Psoas muscle (tissue), 8 donors: Measurements from ENCODE around the gene GSTK1. TPM values are rescaled to one million over a fixed set of nuclear protein-coding genes. Genes with fewer than 3 reads are reported as not detected.

Experiments
- ATAC-seq, 4 donors: fragments of 200-7000 bp; cut with Tn5 transposase; one replicate each; pipeline ENCODE4 v1.9.1; 2020; ENCODE audit warnings: moderate library complexity in 3 of 4, mild to moderate bottlenecking in 2 of 4
- DNase-seq, 2 donors: peaks; one replicate each; pipeline ENCODE4 v3.0.0-alpha.2; 2020
- H3K27ac ChIP-seq: fragments of 200-600 bp; one replicate; pipeline ENCODE4 v1.8.0; 2022
- H3K27me3 ChIP-seq, 3 donors: fragments of 200-600 bp in 1 of 3; one replicate each; pipeline versions ENCODE4 v1.6.1 to v1.8.0; 2013 to 2022; ENCODE audit warnings: low read length in 2 of 3, mild to moderate bottlenecking in 2 of 3, moderate library complexity in 1 of 3; ENCODE audit not compliant: insufficient read depth in 3 of 3
- H3K36me3 ChIP-seq, 2 donors: fragments of 200-600 bp in 1 of 2; one replicate each; pipeline versions ENCODE4 v1.6.1 to v1.8.0; 2013 to 2022; ENCODE audit warnings: low read depth in 1 of 2, mild to moderate bottlenecking in 1 of 2, moderate library complexity in 1 of 2; ENCODE audit not compliant: insufficient read depth in 1 of 2
- H3K4me1 ChIP-seq: fragments of 200-600 bp; one replicate; pipeline ENCODE4 v1.8.0; 2022
- H3K4me3 ChIP-seq: fragments of 200-600 bp; one replicate; pipeline ENCODE4 v1.8.0; 2022; ENCODE audit warnings: mild to moderate bottlenecking
- H3K9me3 ChIP-seq: fragments of 200-600 bp; one replicate; pipeline ENCODE4 v1.8.0; 2022
- WGBS, 3 donors: extraction: QIAGEN DNeasy Blood & Tissue Kit; methylation state at CpG; one replicate each; pipeline versions ENCODE4 v1.1.6 to v1.1.7; 2013; 5-methylcytosine and 5-hydroxymethylcytosine counted together
- intact Hi-C, 2 donors: fragments of 100-400 bp; cut with DNase I; formaldehyde crosslinking; loops; one replicate each; pipeline versions ENCODE4 v1.11.0 to v1.14.2; 2022
- polyA plus RNA-seq, 3 donors: library from polyadenylated mRNA; stranded (reverse); fragments of 200-250 nt; gene quantifications; one replicate each; pipeline ENCODE4 v1.2.3, GENCODE V29; 2013
- total RNA-seq, 4 donors: library from RNA; stranded (reverse); fragmentation: NEBNext Ultra II Directional in 2 of 4; extraction: Animal tissue kit (Norgen Biotek cat#: 25700) in 2 of 4; gene quantifications; one replicate each; pipeline versions ENCODE4 v1.2.1 to v1.2.4, GENCODE V29; 2021 to 2023
- TF ChIP-seq, protein P1 (sequence below): fragments of 200-600 bp; IDR thresholded peaks from one replicate; pipeline ENCODE4 v1.8.0; 2022; ENCODE audit warnings: antibody characterized with exemption
- donor health status: healthy with polysubstance abuse.
- donor health status: DM: no; HTN: no; CAD: no; lungs with moderate emphysema.
- donor health status: Bipolar disorder and iron deficiency.
- donor health status: healthy.
- donor health status: DM: yes; HTN: yes; CAD: no.
- donor health status: DM: no; HTN: no; CAD: no.
- donor health status: DM: no; HTN: no; CAD: no.
- donor health status: DM: yes; HTN: yes; CAD: no.

Gene GSTK1
- total and polyA plus RNA-seq, 7 donors: 65.1 to 129 (median 93.9) TPM

DNA sequence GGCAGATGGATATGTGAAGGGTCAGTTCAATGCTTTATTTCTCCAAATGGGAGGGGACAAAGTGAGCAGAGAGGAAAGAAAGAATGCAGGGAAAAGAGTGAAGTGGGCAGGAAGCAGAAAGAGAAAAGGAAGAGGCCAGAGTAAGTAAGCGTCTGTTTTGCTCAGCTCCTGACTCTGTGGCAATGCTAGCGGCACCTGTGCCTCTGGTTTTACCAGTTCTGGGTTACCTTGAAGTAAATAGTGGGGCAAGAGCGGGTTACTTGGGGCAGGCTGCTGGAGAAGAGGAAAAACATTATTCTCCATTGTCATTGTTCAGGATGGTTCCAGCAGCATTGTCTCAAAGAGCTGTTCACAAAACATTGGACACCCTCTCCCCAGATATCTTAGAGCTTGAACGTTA lies 39.5 kb upstream of the GSTK1 start:
- intact Hi-C loops: no loop called here
- no peak for ATAC-seq
- 82 to 89% (median 83%) methylated on average over 4 of the region's 4 CpGs for WGBS, 3 donors
- DNase-seq: no peak
- no peaks in the 10 kb centered on the region for H3K4me1 ChIP-seq
- H3K36me3 ChIP-seq: no peaks in the 10 kb centered on the region
- no peaks in the 10 kb centered on the region for H3K27me3 ChIP-seq
- no peak overlapping the region for H3K27ac ChIP-seq
- H3K9me3 ChIP-seq: no peaks in the 10 kb centered on the region
- TF ChIP-seq, protein P1, sequence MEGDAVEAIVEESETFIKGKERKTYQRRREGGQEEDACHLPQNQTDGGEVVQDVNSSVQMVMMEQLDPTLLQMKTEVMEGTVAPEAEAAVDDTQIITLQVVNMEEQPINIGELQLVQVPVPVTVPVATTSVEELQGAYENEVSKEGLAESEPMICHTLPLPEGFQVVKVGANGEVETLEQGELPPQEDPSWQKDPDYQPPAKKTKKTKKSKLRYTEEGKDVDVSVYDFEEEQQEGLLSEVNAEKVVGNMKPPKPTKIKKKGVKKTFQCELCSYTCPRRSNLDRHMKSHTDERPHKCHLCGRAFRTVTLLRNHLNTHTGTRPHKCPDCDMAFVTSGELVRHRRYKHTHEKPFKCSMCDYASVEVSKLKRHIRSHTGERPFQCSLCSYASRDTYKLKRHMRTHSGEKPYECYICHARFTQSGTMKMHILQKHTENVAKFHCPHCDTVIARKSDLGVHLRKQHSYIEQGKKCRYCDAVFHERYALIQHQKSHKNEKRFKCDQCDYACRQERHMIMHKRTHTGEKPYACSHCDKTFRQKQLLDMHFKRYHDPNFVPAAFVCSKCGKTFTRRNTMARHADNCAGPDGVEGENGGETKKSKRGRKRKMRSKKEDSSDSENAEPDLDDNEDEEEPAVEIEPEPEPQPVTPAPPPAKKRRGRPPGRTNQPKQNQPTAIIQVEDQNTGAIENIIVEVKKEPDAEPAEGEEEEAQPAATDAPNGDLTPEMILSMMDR: no peak
- no peak overlapping the region for H3K4me3 ChIP-seq

DNA sequence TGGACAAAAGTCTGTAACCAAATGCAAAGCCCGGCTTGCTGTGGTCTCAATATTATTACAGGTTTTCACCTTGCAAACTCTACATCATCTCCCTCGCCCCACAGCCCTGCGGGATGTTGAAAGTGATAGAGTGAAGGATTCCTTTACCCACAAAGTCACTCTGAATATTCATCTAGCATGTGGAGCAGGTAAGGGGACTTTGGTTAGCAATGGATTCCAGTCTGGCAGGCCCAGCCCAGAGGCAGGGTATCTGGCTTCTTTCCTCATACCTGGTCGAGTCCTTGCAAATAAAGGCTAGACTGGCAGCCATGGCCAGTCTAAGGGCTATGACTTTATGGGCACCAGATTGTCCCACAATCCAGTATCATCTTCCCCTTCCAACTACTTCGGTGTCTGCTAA lies 38.2 kb upstream of the GSTK1 start:
- intact Hi-C loops: no loop called here
- H3K36me3 ChIP-seq: no peaks in the 10 kb centered on the region
- H3K27me3 ChIP-seq: no peaks in the 10 kb centered on the region
- DNase-seq: no peak
- no peak overlapping the region for H3K27ac ChIP-seq
- ATAC-seq: no peak
- TF ChIP-seq, protein P1: no peak
- no peak overlapping the region for H3K4me3 ChIP-seq
- WGBS, 3 donors: 83 to 91% (median 89%) methylated on average over 5 of the region's 5 CpGs
- H3K9me3 ChIP-seq: no peaks in the 10 kb centered on the region
- no peaks in the 10 kb centered on the region for H3K4me1 ChIP-seq

DNA sequence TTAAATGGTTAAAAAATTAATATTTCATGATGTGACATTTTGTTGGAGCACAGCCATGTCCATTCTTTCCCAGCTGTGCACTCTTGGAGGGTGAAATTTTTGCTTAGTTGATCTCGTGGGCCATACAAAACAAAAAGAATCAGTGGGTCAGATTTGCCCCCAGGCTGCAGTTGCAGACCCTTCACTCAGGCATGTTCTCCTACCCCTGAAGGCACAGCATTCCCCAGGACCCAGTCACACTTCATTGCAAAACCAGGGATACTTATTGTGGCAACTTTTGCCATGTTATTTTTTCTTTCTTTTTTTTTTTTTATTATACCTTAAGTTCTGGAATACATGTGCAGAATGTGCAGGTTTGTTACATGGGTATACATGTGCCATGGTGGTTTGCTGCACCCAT lies 35.4 kb upstream of the GSTK1 start:
- H3K4me1 ChIP-seq: no peaks in the 10 kb centered on the region
- TF ChIP-seq, protein P1: no peak
- no peak overlapping the region for H3K27ac ChIP-seq
- no peaks in the 10 kb centered on the region for H3K27me3 ChIP-seq
- DNase-seq: no peak
- no peaks in the 10 kb centered on the region for H3K9me3 ChIP-seq
- no peaks in the 10 kb centered on the region for H3K36me3 ChIP-seq
- no peak overlapping the region for H3K4me3 ChIP-seq
- no peak for ATAC-seq
- WGBS, 3 donors: 7 to 21% (median 16%) methylated on average over 1 of the region's 1 CpG
- intact Hi-C loops: no loop called here

DNA sequence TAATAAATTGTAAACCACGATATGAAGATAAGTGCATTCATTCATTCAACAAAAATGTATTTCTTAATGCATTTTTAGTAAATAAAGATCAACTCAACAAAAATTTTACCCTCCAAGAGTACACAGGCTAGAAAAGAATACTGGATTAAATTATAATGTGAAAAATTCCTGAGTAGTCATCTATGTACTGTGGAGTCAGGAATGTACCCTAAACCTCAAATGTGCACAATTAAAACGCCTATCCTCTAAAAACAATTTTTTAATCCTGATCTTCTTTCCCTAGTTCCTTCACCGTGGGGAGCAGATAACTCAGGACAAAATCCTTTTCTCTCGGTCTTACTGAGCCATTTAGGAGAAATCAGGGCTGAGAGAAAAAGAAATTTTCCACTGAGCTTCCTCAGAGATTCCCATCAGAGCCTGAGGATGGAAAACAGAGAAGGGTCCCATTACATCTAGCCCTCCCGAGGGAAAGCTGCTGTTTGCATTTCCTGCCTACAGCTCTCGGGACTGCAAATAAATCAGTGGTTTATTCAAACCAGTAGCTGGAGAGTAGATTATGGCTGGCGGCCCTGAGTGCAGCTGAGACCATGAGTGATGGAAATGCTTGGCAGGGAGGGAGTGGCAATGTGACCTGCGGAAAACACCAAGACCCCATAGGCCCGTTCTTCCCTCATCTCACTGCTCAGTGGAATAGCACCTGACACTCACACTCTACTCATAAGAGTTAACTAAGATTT lies 34.0 kb upstream of the GSTK1 start:
- Histone ChIP-seq H3K36me3 (no peaks in the 10 kb centered on the region), H3K27me3 (no peaks in the 10 kb centered on the region), H3K4me3 (no peak overlapping the region), H3K27ac (no peak overlapping the region), H3K9me3 (peaks cover 3% of the 10 kb centered on the region), H3K4me1 (no peaks in the 10 kb centered on the region)
- intact Hi-C loops: no loop called here
- 28 to 36% (median 30%) methylated on average over 9 of the region's 9 CpGs for WGBS, 3 donors
- no peak for DNase-seq
- no peak for ATAC-seq
- TF ChIP-seq, protein P1: no peak
